Right lobe of liver (tissue), 6 donors: ENCODE data around the gene PLXNA2. TPM values are rescaled to one million over a fixed set of nuclear protein-coding genes. Genes with fewer than 3 reads are reported as not detected.

Experiments
- ATAC-seq, 4 donors: fragments of 200-7000 bp; cut with Tn5 transposase; one replicate each; pipeline ENCODE4 v1.9.1; 2020; ENCODE audit warnings: mild to moderate bottlenecking in 4 of 4, moderate library complexity in 4 of 4
- DNase-seq, 3 donors: peaks; one replicate each; pipeline ENCODE4 v3.0.0-alpha.2; 2020
- H3K27ac ChIP-seq, 3 donors: fragments of 200-600 bp; one replicate each; pipeline ENCODE4 v1.8.0; 2022
- H3K27me3 ChIP-seq, 2 donors: fragments of 200-600 bp; one replicate each; pipeline ENCODE4 v1.8.0; 2022
- H3K36me3 ChIP-seq, 4 donors: fragments of 200-600 bp; sonication (generic) in 1 of 4; one replicate each; pipeline versions ENCODE4 v1.5.1 to v1.8.0; 2017 to 2022; ENCODE audit warnings: control low read depth in 1 of 4
- H3K4me1 ChIP-seq, 4 donors: fragments of 200-600 bp; sonication (generic) in 1 of 4; one replicate each; pipeline versions ENCODE4 v1.5.1 to v1.8.0; 2017 to 2022; ENCODE audit warnings: control low read depth in 1 of 4
- H3K4me3 ChIP-seq, 3 donors: fragments of 200-600 bp; one replicate each; pipeline ENCODE4 v1.8.0; 2022
- H3K9me3 ChIP-seq, 4 donors: fragments of 200-600 bp; sonication (generic) in 1 of 4; one replicate each; pipeline versions ENCODE4 v1.5.1 to v1.8.0; 2017 to 2022; ENCODE audit warnings: control low read depth in 1 of 4
- POLR2A ChIP-seq: fragments of 450-650 bp; IDR thresholded peaks from one replicate; pipeline ENCODE4 v1.6.1; 2017; ENCODE audit warnings: antibody characterized with exemption, mild to moderate bottlenecking
- WGBS: methylation state at CpG from one replicate; pipeline ENCODE4 v1.1.6; 2018; ENCODE audit warnings: low coverage, low lambda C conversion rate; ENCODE audit not compliant: insufficient coverage; ENCODE audit errors: missing lambda C conversion rate; 5-methylcytosine and 5-hydroxymethylcytosine counted together
- intact Hi-C, 2 donors: fragments of 100-400 bp; cut with DNase I; formaldehyde crosslinking; loops; one replicate each; pipeline versions ENCODE4 v1.11.2 to v1.14.1; 2022
- total RNA-seq, 6 experiments: library from RNA; depleted of rRNA in 2 of 6; stranded (reverse); fragments of >200 nt in 2 of 6; fragmentation: NEBNext Ultra II Directional in 3 of 6; extraction: Animal tissue kit (Norgen Biotek cat#: 25700) in 3 of 6; gene quantifications; one replicate each; pipeline versions ENCODE4 v1.1.0 to v1.2.4, GENCODE V29; 2016 to 2023
- TF ChIP-seq, protein P1 (sequence below), 4 donors: fragments of 200-600 bp in 3 of 4; fragments of 450-650 bp in 1 of 4; IDR thresholded peaks; one replicate each; pipeline versions ENCODE4 v1.5.1 to v1.8.0; 2016 to 2022; ENCODE audit warnings: antibody characterized with exemption in 4 of 4, mild to moderate bottlenecking in 2 of 4
- donor health status: DM: no; HTN: yes; CAD: no.
- donor health status: DM: no; HTN: no; CAD: no.
- donor health status: DM: no; HTN: no; CAD: no.
- donor health status: DM: no; HTN: yes; CAD: no.
- donor health status: DM: no; HTN: yes; CAD: no.

Gene PLXNA2
- total RNA-seq, 6 experiments from 2014 or later = 5.6 to 20.8 (median 9.3) TPM

DNA sequence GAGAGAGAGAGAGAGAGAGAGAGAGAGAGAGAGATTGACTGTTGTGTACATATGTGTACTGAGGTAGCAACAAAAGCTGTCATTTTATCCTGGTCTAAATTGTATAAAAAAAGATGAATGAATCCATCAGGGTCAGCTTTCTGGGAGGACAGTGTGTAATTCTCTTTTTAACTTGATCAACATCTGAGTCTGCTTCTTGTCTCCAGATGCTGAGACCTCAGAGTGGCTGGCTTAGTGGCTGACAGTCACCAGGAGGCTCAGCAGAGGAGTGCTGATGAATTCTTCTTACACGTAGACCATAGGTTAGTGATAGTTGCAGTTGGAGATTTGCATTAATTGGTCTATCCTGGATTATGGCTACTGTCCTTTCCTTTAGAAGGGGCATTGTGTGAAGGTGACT lies 28.5 kb upstream of the PLXNA2 start:
- no peak for TF ChIP-seq POLR2A
- TF ChIP-seq, protein P1, sequence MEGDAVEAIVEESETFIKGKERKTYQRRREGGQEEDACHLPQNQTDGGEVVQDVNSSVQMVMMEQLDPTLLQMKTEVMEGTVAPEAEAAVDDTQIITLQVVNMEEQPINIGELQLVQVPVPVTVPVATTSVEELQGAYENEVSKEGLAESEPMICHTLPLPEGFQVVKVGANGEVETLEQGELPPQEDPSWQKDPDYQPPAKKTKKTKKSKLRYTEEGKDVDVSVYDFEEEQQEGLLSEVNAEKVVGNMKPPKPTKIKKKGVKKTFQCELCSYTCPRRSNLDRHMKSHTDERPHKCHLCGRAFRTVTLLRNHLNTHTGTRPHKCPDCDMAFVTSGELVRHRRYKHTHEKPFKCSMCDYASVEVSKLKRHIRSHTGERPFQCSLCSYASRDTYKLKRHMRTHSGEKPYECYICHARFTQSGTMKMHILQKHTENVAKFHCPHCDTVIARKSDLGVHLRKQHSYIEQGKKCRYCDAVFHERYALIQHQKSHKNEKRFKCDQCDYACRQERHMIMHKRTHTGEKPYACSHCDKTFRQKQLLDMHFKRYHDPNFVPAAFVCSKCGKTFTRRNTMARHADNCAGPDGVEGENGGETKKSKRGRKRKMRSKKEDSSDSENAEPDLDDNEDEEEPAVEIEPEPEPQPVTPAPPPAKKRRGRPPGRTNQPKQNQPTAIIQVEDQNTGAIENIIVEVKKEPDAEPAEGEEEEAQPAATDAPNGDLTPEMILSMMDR (IDR thresholded peaks at IDR 0.05) = no peak
- H3K9me3 ChIP-seq = no peaks in the 10 kb centered on the region
- no peak overlapping the region for H3K27ac ChIP-seq
- no peak for ATAC-seq
- 89% methylated on average over 1 of the region's 1 CpG for WGBS
- no peaks in the 10 kb centered on the region for H3K27me3 ChIP-seq
- no peak for DNase-seq
- H3K4me3 ChIP-seq = no peak overlapping the region
- intact Hi-C loops = no loop called here
- H3K4me1 ChIP-seq = no peaks in the 10 kb centered on the region
- H3K36me3 ChIP-seq = no peaks in the 10 kb centered on the region

DNA sequence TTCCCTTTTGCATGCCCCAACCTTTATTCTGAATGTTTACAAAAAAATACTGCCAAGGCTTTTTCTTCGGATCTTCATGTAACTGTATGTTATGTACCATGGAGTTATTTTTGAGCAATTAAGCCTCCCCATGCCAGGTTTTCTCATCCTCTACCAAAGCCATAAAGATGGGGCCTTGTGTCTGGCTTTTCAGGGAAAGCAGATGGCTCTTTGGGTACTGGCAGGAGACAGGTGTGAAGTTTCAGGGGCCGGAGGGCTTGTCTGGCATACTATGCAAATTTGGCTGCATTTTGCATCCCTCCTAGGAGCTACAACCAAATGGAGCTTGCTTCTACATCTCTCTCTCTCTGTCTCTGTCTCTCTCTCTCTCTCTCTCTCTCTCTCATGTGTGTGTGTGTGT lies 28.1 kb upstream of the PLXNA2 start:
- ATAC-seq (no peak), DNase-seq (no peak)
- no peaks in the 10 kb centered on the region for H3K9me3 ChIP-seq
- no peak overlapping the region for H3K4me3 ChIP-seq
- 67% methylated on average over 2 of the region's 2 CpGs for WGBS
- no peak overlapping the region for H3K27ac ChIP-seq
- no peaks in the 10 kb centered on the region for H3K36me3 ChIP-seq
- intact Hi-C loops = no loop called here
- no peaks in the 10 kb centered on the region for H3K27me3 ChIP-seq
- H3K4me1 ChIP-seq = no peaks in the 10 kb centered on the region
- TF ChIP-seq, protein P1 (IDR thresholded peaks at IDR 0.05) = no peak
- TF ChIP-seq POLR2A = no peak

DNA sequence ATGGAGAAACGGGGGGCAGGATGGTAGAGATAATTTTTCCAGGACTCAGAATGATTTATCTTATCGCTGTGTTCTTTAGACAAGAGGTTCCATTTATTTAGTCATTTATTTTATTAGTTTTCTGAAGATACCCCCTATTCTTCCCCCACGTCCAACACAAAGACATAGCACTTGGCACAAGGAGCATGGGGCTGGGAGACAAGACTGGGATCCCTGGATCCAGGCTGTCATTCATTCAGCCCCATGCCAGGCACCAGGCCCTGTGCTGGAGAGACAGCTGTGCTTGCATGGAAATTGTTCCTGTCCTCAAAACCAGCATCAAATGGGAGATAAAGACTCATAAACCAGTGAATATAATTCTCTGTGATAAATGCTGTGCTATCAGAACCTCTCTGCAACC lies 27.1 kb upstream of the PLXNA2 start:
- 62% methylated on average over 3 of the region's 3 CpGs for whole genome bisulfite sequencing
- H3K4me3 ChIP-seq = no peak overlapping the region
- intact Hi-C loops = no loop called here
- no peak overlapping the region for H3K27ac ChIP-seq
- no peak for TF ChIP-seq POLR2A
- TF ChIP-seq, protein P1 (IDR thresholded peaks at IDR 0.05) = no peak
- no peaks in the 10 kb centered on the region for H3K36me3 ChIP-seq
- no peaks in the 10 kb centered on the region for H3K27me3 ChIP-seq
- ATAC-seq (no peak), DNase-seq (no peak)
- no peaks in the 10 kb centered on the region for H3K4me1 ChIP-seq
- H3K9me3 ChIP-seq = no peaks in the 10 kb centered on the region

DNA sequence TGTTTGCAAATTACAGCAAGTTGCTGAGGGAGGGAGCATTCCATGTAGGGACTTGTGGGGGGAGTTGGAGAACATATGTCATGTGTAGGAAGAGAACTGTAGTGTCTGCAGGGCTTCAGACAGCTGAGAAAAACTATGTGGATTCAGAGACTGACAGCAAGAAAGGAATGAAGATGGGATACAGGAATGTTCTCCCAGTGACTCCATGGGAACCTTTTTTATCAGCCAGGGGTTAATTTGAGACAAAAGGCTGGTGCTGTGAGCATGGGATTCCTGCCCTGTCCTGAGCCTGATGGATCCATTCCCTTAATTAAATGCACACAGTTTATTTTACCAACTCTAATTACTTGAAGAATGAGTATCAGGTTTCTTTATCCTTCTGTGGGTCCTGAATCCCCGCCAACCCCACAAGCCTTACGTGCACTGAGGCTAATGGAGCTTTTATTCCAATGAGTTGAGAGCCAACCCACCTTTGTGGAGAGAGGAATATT lies 26.5 kb upstream of the PLXNA2 start:
- ATAC-seq (no peak), DNase-seq (no peak)
- H3K4me3 ChIP-seq = no peak overlapping the region
- H3K27me3 ChIP-seq = no peaks in the 10 kb centered on the region
- no peaks in the 10 kb centered on the region for H3K4me1 ChIP-seq
- intact Hi-C loops = no loop called here
- 86% methylated on average over 2 of the region's 2 CpGs for WGBS
- H3K36me3 ChIP-seq = no peaks in the 10 kb centered on the region
- H3K27ac ChIP-seq = no peak overlapping the region
- no peak for TF ChIP-seq POLR2A
- TF ChIP-seq, protein P1 (IDR thresholded peaks at IDR 0.05) = no peak
- H3K9me3 ChIP-seq = no peaks in the 10 kb centered on the region

DNA sequence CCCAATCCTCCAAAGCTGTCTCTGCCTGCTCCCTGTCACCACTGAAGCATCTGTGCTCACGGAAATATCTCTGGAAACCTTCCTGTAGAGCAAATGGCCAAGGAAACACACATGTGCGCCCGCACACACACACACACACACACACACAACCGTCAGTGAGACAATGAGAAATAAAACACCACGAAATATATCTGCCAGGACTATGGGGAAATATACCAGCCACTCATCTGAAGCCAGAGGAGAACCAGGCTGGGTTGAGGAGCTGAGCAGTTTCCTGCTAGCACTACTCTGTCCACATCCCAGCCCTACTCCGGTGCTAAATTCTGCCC lies 25.1 kb upstream of the PLXNA2 start:
- intact Hi-C loops = no loop called here
- peaks cover 0 to 12% (median 5%) of the 10 kb centered on the region in 4 donors for H3K4me1 ChIP-seq
- H3K27ac ChIP-seq = no peak overlapping the region
- H3K27me3 ChIP-seq = no peaks in the 10 kb centered on the region
- DNase-seq (no peak), ATAC-seq (no peak)
- no peaks in the 10 kb centered on the region for H3K36me3 ChIP-seq
- H3K9me3 ChIP-seq = no peaks in the 10 kb centered on the region
- TF ChIP-seq, protein P1 (IDR thresholded peaks at IDR 0.05) = no peak
- TF ChIP-seq POLR2A = no peak
- 66% methylated on average over 4 of the region's 6 CpGs for WGBS
- no peak overlapping the region for H3K4me3 ChIP-seq
